ENCODE data around the gene MCRIP1. TPM values are rescaled to one million over a fixed set of nuclear protein-coding genes. Genes with fewer than 3 reads are reported as not detected.
A peak's percentile ranks its signal among the peaks of the same experiment; 100 is the strongest.

MCRIP1 gene
- total and polyA plus RNA-seq, 2 of the 13 experiments (the other 11 are each of a cell fraction or from before 2014, with no cell fraction given), result 79.7 to 84.9 TPM

DNA sequence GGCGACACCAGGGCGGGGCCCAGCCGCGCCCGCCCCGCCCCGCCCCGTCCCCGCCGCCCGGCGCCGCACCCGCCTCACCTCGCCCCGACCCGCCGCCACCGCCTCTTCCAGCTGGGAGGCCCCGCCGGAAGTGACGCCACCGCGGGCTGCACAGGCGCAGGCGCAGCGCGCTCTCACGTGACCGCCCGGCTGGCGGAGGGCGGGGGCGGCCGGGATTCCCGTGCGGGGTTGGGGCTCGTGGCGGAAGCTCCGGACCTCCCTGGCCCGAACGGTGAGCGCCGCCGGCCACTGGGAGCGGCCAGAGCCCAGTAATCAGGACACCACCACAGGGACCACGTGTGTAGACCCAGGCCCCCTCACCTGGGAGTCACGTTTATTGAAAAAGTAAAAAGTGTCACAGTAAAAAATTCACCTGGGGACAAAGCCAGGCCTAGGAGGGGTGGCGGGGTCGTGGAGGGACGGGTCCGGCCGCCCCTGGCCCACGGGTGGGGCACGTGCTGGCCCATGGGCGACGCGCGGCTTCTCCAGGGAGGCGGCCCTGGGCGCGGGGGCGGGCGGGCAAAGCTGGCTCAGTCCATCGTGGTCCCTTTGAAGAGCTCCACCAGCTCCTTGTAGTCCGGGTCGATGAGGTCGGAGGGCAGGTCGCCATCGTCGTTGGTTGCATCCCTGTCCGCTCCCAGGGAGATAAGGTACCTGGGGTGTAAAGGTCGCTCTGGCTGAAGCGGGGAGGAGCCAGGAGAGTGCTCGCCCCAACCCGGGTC is at the start of gene MCRIP1 (continued):
- TF ChIP-seq CREM (IDR thresholded peaks at IDR 0.05), result no peak
- TF ChIP-seq CREM (CRISPR knock-in tag; IDR thresholded peaks at IDR 0.05), result no peak
- TF ChIP-seq, protein P1, sequence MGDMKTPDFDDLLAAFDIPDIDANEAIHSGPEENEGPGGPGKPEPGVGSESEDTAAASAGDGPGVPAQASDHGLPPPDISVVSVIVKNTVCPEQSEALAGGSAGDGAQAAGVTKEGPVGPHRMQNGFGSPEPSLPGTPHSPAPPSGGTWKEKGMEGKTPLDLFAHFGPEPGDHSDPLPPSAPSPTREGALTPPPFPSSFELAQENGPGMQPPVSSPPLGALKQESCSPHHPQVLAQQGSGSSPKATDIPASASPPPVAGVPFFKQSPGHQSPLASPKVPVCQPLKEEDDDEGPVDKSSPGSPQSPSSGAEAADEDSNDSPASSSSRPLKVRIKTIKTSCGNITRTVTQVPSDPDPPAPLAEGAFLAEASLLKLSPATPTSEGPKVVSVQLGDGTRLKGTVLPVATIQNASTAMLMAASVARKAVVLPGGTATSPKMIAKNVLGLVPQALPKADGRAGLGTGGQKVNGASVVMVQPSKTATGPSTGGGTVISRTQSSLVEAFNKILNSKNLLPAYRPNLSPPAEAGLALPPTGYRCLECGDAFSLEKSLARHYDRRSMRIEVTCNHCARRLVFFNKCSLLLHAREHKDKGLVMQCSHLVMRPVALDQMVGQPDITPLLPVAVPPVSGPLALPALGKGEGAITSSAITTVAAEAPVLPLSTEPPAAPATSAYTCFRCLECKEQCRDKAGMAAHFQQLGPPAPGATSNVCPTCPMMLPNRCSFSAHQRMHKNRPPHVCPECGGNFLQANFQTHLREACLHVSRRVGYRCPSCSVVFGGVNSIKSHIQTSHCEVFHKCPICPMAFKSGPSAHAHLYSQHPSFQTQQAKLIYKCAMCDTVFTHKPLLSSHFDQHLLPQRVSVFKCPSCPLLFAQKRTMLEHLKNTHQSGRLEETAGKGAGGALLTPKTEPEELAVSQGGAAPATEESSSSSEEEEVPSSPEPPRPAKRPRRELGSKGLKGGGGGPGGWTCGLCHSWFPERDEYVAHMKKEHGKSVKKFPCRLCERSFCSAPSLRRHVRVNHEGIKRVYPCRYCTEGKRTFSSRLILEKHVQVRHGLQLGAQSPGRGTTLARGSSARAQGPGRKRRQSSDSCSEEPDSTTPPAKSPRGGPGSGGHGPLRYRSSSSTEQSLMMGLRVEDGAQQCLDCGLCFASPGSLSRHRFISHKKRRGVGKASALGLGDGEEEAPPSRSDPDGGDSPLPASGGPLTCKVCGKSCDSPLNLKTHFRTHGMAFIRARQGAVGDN (CRISPR knock-in tag; IDR thresholded peaks at IDR 0.05), result peak; percentile 97
- 0 out of 2 replicates have a peak, but pooled peaks have one; percentile 51 for TF ChIP-seq TBP (CRISPR knock-in tag; IDR thresholded peaks at IDR 0.05)
- peak; percentile 86; the same call in 1 of the 2 replicates for TF ChIP-seq DNMT1 (CRISPR knock-in tag; IDR thresholded peaks at IDR 0.05)
- TF ChIP-seq, protein P2, sequence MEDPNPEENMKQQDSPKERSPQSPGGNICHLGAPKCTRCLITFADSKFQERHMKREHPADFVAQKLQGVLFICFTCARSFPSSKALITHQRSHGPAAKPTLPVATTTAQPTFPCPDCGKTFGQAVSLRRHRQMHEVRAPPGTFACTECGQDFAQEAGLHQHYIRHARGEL (CRISPR knock-in tag; IDR thresholded peaks at IDR 0.05), result no peak
- TF ChIP-seq DPF2 (CRISPR knock-in tag; IDR thresholded peaks at IDR 0.05; ENCODE audit: borderline replicate concordance, low read depth), result peak; percentile 83
- TF ChIP-seq, protein P3, sequence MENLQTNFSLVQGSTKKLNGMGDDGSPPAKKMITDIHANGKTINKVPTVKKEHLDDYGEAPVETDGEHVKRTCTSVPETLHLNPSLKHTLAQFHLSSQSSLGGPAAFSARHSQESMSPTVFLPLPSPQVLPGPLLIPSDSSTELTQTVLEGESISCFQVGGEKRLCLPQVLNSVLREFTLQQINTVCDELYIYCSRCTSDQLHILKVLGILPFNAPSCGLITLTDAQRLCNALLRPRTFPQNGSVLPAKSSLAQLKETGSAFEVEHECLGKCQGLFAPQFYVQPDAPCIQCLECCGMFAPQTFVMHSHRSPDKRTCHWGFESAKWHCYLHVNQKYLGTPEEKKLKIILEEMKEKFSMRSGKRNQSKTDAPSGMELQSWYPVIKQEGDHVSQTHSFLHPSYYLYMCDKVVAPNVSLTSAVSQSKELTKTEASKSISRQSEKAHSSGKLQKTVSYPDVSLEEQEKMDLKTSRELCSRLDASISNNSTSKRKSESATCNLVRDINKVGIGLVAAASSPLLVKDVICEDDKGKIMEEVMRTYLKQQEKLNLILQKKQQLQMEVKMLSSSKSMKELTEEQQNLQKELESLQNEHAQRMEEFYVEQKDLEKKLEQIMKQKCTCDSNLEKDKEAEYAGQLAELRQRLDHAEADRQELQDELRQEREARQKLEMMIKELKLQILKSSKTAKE (CRISPR knock-in tag; IDR thresholded peaks at IDR 0.05; ENCODE audit: borderline replicate concordance), result peak; percentile 78
- TF ChIP-seq SRSF9 (IDR thresholded peaks at IDR 0.05; ENCODE audit: borderline replicate concordance, insufficient read depth, low read depth, low read length, poor library complexity, severe bottlenecking), result no peak
- no peak for TF ChIP-seq U2AF1 (optimal IDR thresholded peaks at IDR 0.05; ENCODE audit: low read depth, low read length)
- TF ChIP-seq, protein P4, sequence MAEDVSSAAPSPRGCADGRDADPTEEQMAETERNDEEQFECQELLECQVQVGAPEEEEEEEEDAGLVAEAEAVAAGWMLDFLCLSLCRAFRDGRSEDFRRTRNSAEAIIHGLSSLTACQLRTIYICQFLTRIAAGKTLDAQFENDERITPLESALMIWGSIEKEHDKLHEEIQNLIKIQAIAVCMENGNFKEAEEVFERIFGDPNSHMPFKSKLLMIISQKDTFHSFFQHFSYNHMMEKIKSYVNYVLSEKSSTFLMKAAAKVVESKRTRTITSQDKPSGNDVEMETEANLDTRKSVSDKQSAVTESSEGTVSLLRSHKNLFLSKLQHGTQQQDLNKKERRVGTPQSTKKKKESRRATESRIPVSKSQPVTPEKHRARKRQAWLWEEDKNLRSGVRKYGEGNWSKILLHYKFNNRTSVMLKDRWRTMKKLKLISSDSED (CRISPR knock-in tag; IDR thresholded peaks at IDR 0.05), result 0 out of 2 replicates have a peak, but pooled peaks have one; percentile 85
- TF ChIP-seq NAIF1 (CRISPR knock-in tag; IDR thresholded peaks at IDR 0.05; ENCODE audit: borderline replicate concordance), result no peak
- TF ChIP-seq NR2F2 (IDR thresholded peaks at IDR 0.05; ENCODE audit: borderline replicate concordance, low read depth), result peak; percentile 92
- no peak for TF ChIP-seq ZNF644 (CRISPR knock-in tag; IDR thresholded peaks at IDR 0.05; ENCODE audit: low read depth)
- TF ChIP-seq, protein P5, sequence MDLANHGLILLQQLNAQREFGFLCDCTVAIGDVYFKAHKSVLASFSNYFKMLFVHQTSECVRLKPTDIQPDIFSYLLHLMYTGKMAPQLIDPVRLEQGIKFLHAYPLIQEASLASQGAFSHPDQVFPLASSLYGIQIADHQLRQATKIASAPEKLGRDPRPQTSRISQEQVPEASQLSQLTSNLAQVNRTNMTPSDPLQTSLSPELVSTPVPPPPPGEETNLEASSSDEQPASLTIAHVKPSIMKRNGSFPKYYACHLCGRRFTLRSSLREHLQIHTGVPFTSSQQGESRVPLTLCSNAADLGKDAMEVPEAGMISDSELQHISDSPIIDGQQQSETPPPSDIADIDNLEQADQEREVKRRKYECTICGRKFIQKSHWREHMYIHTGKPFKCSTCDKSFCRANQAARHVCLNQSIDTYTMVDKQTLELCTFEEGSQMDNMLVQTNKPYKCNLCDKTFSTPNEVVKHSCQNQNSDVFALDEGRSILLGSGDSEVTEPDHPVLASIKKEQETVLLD (CRISPR knock-in tag; IDR thresholded peaks at IDR 0.05; ENCODE audit: low read depth), result peak; percentile 97
- TF ChIP-seq, protein P6, sequence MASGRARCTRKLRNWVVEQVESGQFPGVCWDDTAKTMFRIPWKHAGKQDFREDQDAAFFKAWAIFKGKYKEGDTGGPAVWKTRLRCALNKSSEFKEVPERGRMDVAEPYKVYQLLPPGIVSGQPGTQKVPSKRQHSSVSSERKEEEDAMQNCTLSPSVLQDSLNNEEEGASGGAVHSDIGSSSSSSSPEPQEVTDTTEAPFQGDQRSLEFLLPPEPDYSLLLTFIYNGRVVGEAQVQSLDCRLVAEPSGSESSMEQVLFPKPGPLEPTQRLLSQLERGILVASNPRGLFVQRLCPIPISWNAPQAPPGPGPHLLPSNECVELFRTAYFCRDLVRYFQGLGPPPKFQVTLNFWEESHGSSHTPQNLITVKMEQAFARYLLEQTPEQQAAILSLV (CRISPR knock-in tag; IDR thresholded peaks at IDR 0.05; ENCODE audit: borderline replicate concordance), result peak; percentile 97; the same call in 1 of the 2 replicates
